GM23338 (cell line): Measurements from ENCODE around the gene ZDHHC9. TPM values are rescaled to one million over a fixed set of nuclear protein-coding genes. Genes with fewer than 3 reads are reported as not detected.

Source experiments
- ATAC-seq: fragments of 200-7000 bp; cut with Tn5 transposase; 3 replicates; pipeline ENCODE4 v1.9.1; 2020
- DNase-seq: peaks from one replicate; pipeline ENCODE4 v3.0.0-alpha.2; 2015; ENCODE audit warnings: low spot score
- H2AFZ ChIP-seq: fragments of 200-600 bp; sonication (generic); 2 replicates; pipeline ENCODE4 v1.8.0; 2016; ENCODE audit warnings: antibody characterized with exemption, mild to moderate bottlenecking, moderate library complexity
- H3F3A ChIP-seq: fragments of 200-600 bp; sonication (generic); replicated peaks from 2 replicates; pipeline ENCODE4 v1.8.0; 2017; ENCODE audit warnings: antibody characterized with exemption, mixed run types, low read depth
- H3K27ac ChIP-seq: fragments of 200-600 bp; sonication (generic); 2 replicates; pipeline ENCODE4 v1.6.1; 2016; ENCODE audit warnings: low read depth
- H3K27me3 ChIP-seq: fragments of 200-600 bp; sonication (generic); 2 replicates; pipeline ENCODE4 v1.8.0; 2016; ENCODE audit warnings: mild to moderate bottlenecking, mixed run types, moderate library complexity; ENCODE audit not compliant: insufficient read depth
- H3K36me3 ChIP-seq: fragments of 200-600 bp; sonication (generic); 2 replicates; pipeline ENCODE4 v1.8.0; 2016; ENCODE audit warnings: mild to moderate bottlenecking; ENCODE audit not compliant: insufficient read depth
- H3K4me1 ChIP-seq: fragments of 200-600 bp; sonication (generic); 2 replicates; pipeline ENCODE4 v1.8.0; 2016; ENCODE audit warnings: mild to moderate bottlenecking, moderate library complexity; ENCODE audit not compliant: insufficient read depth
- H3K4me2 ChIP-seq: fragments of 200-600 bp; sonication (generic); 2 replicates; pipeline ENCODE4 v1.7.1; 2017; ENCODE audit warnings: mixed run types
- H3K4me3 ChIP-seq: fragments of 200-600 bp; sonication (generic); 2 replicates; pipeline ENCODE4 v1.6.1; 2016; ENCODE audit warnings: mixed run types
- H3K79me2 ChIP-seq: fragments of 200-600 bp; sonication (generic); replicated peaks from 2 replicates; pipeline ENCODE4 v1.8.0; 2017; ENCODE audit warnings: mild to moderate bottlenecking; ENCODE audit not compliant: insufficient read depth
- H3K9me2 ChIP-seq: fragments of 200-600 bp; sonication (generic); 2 replicates; pipeline ENCODE4 v1.8.0; 2017; ENCODE audit not compliant: insufficient read depth
- H4K20me1 ChIP-seq: fragments of 200-600 bp; sonication (generic); replicated peaks from 2 replicates; pipeline ENCODE4 v1.8.0; 2017; ENCODE audit warnings: mild to moderate bottlenecking; ENCODE audit not compliant: insufficient read depth
- H3K27ac Mint-ChIP-seq: 2 replicates; pipeline ENCODE4 v1.8.0; 2020; ENCODE audit warnings: inconsistent platforms, mild to moderate bottlenecking, moderate library complexity, mixed read lengths
- H3K27me3 Mint-ChIP-seq: 3 replicates; pipeline ENCODE4 v1.8.0; 2022; ENCODE audit warnings: low read depth, mild to moderate bottlenecking, moderate library complexity, mixed read lengths, inconsistent platforms; ENCODE audit not compliant: insufficient read depth, poor library complexity
- H3K36me3 Mint-ChIP-seq: 3 replicates; pipeline ENCODE4 v1.8.0; 2021; ENCODE audit warnings: low read depth, mild to moderate bottlenecking, inconsistent platforms, moderate library complexity, mixed read lengths
- H3K4me1 Mint-ChIP-seq: 3 replicates; pipeline ENCODE4 v1.8.0; 2020; ENCODE audit warnings: mild to moderate bottlenecking, inconsistent platforms, mixed read lengths
- H3K4me3 Mint-ChIP-seq: 3 replicates; pipeline ENCODE4 v1.8.0; 2021; ENCODE audit warnings: moderate library complexity, mild to moderate bottlenecking, inconsistent platforms, mixed read lengths
- H3K9me3 Mint-ChIP-seq: 3 replicates; pipeline ENCODE4 v1.8.0; 2020; ENCODE audit warnings: moderate library complexity, mild to moderate bottlenecking, inconsistent platforms, mixed read lengths
- CREB1 ChIP-seq: fragments of 250-450 bp; sonication (Bioruptor Pico); IDR thresholded peaks from 2 replicates; pipeline ENCODE4 v1.5.0; 2020; ENCODE audit warnings: low read depth, mild to moderate bottlenecking, moderate library complexity
- ETS1 ChIP-seq: IDR thresholded peaks from 2 replicates; pipeline ENCODE4 v1.6.1; 2016; ENCODE audit warnings: antibody characterized with exemption
- EZH2 ChIP-seq: fragments of 200-600 bp; sonication (generic); IDR thresholded peaks from one replicate; pipeline ENCODE4 v1.8.0; 2017; ENCODE audit warnings: antibody characterized with exemption, mild to moderate bottlenecking, low read depth; ENCODE audit not compliant: unreplicated experiment
- EZH2phosphoT487 ChIP-seq: fragments of 200-600 bp; sonication (generic); IDR thresholded peaks from one replicate; pipeline ENCODE4 v1.8.1; 2018; ENCODE audit warnings: antibody characterized with exemption; ENCODE audit not compliant: unreplicated experiment
- NANOG ChIP-seq: IDR thresholded peaks from 2 replicates; pipeline ENCODE4 v1.6.1; 2016; ENCODE audit warnings: antibody characterized with exemption, borderline replicate concordance
- POLR2AphosphoS5 ChIP-seq: IDR thresholded peaks from 2 replicates; pipeline ENCODE4 v1.6.1; 2016; ENCODE audit warnings: antibody characterized with exemption, low read depth
- REST ChIP-seq: IDR thresholded peaks from one replicate; pipeline ENCODE4 v1.6.1; 2018; ENCODE audit warnings: antibody characterized with exemption; ENCODE audit not compliant: unreplicated experiment
- STAT1 ChIP-seq: IDR thresholded peaks from one replicate; pipeline ENCODE4 v1.6.1; 2016; ENCODE audit warnings: antibody characterized with exemption; ENCODE audit not compliant: unreplicated experiment
- ZNF114 ChIP-seq: fragments of 250-450 bp; sonication (Bioruptor Pico); IDR thresholded peaks from 2 replicates; pipeline ENCODE4 v1.5.0; 2020; ENCODE audit warnings: mild to moderate bottlenecking, moderate library complexity
- ZNF331 ChIP-seq: fragments of 250-450 bp; sonication (Bioruptor Pico); IDR thresholded peaks from 2 replicates; pipeline ENCODE4 v1.5.0; 2020; ENCODE audit warnings: low read depth, mild to moderate bottlenecking, moderate library complexity
- polyA plus RNA-seq: library from polyadenylated mRNA; unstranded; fragments of >200 nt; fragmentation: Nextera tagmentation; extraction: Ambion mirVana; gene quantifications from 2 replicates; pipeline ENCODE4 v1.2.1, GENCODE V29; 2016
- total RNA-seq: library from RNA; depleted of rRNA; stranded (reverse); fragments of >200 nt; shearing (Covaris generic); gene quantifications from 2 replicates; pipeline ENCODE4 v1.2.3, GENCODE V29; 2014
- TF ChIP-seq, protein P1 (sequence below), 2 experiments: fragments of 200-600 bp in 1 of 2; sonication (generic) in 1 of 2; conservative IDR thresholded peaks; 2 replicates each; pipeline versions ENCODE4 v1.5.1 to v1.6.1; 2016 to 2017; ENCODE audit warnings: antibody characterized with exemption in 2 of 2, low read depth in 2 of 2, mild to moderate bottlenecking in 2 of 2, moderate library complexity in 1 of 2
- TF ChIP-seq, protein P2 (sequence below): fragments of 250-450 bp; sonication (Bioruptor Pico); IDR thresholded peaks from 2 replicates; pipeline ENCODE4 v1.5.0; 2020; ENCODE audit warnings: mild to moderate bottlenecking, moderate library complexity

Gene ZDHHC9
- total and polyA plus RNA-seq, 2 experiments from 2014 or later: 14.2 to 17.6 TPM

- Histone ChIP-seq H3K4me2 (no peak overlapping the region), H3K36me3 (no peaks in the 10 kb centered on the region), H3K79me2 (no peaks in the 10 kb centered on the region), H3K27me3 (no peaks in the 10 kb centered on the region), H2AFZ (no peak overlapping the region), H3K4me1 (no peaks in the 10 kb centered on the region), H3K27ac (no peak overlapping the region), H3K4me3 (no peak overlapping the region), H3K9me2 (no peaks in the 10 kb centered on the region), H4K20me1 (no peaks in the 10 kb centered on the region), H3F3A (no peaks in the 10 kb centered on the region)
- ATAC-seq (no peak), DNase-seq (no peak)
- H3K36me3 Mint-ChIP-seq: no peaks in the 10 kb centered on the region
- no peaks in the 10 kb centered on the region for H3K27me3 Mint-ChIP-seq
- TF ChIP-seq NANOG (no peak), CREB1 (CRISPR knock-in tag) (no peak), ZNF114 (no peak), EZH2 (no peak), REST (no peak), POLR2AphosphoS5 (no peak), STAT1 (no peak), EZH2phosphoT487 (no peak), ZNF331 (CRISPR knock-in tag) (no peak), ETS1 (no peak)
- TF ChIP-seq, protein P1, sequence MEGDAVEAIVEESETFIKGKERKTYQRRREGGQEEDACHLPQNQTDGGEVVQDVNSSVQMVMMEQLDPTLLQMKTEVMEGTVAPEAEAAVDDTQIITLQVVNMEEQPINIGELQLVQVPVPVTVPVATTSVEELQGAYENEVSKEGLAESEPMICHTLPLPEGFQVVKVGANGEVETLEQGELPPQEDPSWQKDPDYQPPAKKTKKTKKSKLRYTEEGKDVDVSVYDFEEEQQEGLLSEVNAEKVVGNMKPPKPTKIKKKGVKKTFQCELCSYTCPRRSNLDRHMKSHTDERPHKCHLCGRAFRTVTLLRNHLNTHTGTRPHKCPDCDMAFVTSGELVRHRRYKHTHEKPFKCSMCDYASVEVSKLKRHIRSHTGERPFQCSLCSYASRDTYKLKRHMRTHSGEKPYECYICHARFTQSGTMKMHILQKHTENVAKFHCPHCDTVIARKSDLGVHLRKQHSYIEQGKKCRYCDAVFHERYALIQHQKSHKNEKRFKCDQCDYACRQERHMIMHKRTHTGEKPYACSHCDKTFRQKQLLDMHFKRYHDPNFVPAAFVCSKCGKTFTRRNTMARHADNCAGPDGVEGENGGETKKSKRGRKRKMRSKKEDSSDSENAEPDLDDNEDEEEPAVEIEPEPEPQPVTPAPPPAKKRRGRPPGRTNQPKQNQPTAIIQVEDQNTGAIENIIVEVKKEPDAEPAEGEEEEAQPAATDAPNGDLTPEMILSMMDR (conservative IDR thresholded peaks at IDR 0.05; ENCODE audit: low read depth in 2 of 2): no peak
- TF ChIP-seq, protein P2, sequence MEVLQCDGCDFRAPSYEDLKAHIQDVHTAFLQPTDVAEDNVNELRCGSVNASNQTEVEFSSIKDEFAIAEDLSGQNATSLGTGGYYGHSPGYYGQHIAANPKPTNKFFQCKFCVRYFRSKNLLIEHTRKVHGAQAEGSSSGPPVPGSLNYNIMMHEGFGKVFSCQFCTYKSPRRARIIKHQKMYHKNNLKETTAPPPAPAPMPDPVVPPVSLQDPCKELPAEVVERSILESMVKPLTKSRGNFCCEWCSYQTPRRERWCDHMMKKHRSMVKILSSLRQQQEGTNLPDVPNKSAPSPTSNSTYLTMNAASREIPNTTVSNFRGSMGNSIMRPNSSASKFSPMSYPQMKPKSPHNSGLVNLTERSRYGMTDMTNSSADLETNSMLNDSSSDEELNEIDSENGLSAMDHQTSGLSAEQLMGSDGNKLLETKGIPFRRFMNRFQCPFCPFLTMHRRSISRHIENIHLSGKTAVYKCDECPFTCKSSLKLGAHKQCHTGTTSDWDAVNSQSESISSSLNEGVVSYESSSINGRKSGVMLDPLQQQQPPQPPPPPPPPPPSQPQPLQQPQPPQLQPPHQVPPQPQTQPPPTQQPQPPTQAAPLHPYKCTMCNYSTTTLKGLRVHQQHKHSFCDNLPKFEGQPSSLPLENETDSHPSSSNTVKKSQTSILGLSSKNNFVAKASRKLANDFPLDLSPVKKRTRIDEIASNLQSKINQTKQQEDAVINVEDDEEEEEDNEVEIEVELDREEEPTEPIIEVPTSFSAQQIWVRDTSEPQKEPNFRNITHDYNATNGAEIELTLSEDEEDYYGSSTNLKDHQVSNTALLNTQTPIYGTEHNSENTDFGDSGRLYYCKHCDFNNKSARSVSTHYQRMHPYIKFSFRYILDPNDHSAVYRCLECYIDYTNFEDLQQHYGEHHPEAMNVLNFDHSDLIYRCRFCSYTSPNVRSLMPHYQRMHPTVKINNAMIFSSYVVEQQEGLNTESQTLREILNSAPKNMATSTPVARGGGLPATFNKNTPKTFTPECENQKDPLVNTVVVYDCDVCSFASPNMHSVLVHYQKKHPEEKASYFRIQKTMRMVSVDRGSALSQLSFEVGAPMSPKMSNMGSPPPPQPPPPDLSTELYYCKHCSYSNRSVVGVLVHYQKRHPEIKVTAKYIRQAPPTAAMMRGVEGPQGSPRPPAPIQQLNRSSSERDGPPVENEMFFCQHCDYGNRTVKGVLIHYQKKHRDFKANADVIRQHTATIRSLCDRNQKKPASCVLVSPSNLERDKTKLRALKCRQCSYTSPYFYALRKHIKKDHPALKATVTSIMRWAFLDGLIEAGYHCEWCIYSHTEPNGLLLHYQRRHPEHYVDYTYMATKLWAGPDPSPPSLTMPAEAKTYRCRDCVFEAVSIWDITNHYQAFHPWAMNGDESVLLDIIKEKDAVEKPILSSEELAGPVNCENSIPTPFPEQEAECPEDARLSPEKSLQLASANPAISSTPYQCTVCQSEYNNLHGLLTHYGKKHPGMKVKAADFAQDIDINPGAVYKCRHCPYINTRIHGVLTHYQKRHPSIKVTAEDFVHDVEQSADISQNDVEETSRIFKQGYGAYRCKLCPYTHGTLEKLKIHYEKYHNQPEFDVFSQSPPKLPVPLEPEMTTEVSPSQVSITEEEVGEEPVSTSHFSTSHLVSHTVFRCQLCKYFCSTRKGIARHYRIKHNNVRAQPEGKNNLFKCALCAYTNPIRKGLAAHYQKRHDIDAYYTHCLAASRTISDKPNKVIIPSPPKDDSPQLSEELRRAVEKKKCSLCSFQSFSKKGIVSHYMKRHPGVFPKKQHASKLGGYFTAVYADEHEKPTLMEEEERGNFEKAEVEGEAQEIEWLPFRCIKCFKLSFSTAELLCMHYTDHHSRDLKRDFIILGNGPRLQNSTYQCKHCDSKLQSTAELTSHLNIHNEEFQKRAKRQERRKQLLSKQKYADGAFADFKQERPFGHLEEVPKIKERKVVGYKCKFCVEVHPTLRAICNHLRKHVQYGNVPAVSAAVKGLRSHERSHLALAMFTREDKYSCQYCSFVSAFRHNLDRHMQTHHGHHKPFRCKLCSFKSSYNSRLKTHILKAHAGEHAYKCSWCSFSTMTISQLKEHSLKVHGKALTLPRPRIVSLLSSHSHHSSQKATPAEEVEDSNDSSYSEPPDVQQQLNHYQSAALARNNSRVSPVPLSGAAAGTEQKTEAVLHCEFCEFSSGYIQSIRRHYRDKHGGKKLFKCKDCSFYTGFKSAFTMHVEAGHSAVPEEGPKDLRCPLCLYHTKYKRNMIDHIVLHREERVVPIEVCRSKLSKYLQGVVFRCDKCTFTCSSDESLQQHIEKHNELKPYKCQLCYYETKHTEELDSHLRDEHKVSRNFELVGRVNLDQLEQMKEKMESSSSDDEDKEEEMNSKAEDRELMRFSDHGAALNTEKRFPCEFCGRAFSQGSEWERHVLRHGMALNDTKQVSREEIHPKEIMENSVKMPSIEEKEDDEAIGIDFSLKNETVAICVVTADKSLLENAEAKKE (CRISPR knock-in tag): no peak
- no peaks in the 10 kb centered on the region; the same call in 2 of the 3 replicates for H3K4me1 Mint-ChIP-seq
- no peak overlapping the region for H3K4me3 Mint-ChIP-seq
- no peaks in the 10 kb centered on the region for H3K9me3 Mint-ChIP-seq
- H3K27ac Mint-ChIP-seq: no peak overlapping the region
These were observed 75.5 kb downstream of the ZDHHC9 start for GRCh38 chrX:129768186-129768585.
